CD4-positive, alpha-beta T cell treated with Interleukin-2 at 100 ng/mL for 4 hours (primary cell): ENCODE measurements around the gene CCDC85C.

Experiments used
- DNase-seq: peaks from one replicate; pipeline ENCODE4 v3.0.0-alpha.2; 2020; ENCODE audit warnings: low spot score

Gene CCDC85C

DNA sequence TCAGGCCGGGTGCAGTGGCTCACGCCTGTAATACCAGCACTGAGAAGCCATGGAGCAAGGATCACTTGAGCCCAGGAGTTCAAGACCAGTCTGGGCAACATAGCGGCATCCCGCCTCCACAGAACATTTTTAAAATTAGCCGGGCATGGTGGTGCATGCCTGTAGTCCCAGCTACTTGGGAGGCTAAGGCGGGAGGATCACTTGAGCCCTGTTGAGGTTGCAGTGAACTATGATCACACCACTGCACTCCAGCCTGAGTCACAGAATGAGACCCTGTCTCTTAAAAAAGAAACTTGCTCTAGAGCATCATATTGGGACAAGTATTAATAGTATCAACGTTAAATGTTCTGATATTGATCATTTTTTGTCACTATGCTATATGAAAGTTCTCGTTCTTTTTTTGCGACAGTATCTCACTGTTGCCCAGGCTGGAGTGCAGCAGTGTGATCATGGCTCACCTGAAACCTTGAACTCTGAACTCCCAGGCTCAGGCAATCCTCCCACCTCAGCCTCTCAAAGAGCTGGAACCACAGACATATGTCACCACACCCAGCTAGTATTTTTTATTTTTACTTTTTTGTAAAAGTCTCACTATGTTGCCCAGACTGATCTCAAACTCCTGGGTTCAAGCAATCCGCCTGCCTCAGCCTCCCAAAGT, 47.7 kb downstream of the CCDC85C start:
- no peak for DNase-seq

- DNase-seq: no peak
These were observed 49.1 kb downstream of the CCDC85C start for GRCh38 chr14:99554757-99555531.

- DNase-seq: no peak
These were observed 49.8 kb downstream of the CCDC85C start for GRCh38 chr14:99554184-99554583.

DNA sequence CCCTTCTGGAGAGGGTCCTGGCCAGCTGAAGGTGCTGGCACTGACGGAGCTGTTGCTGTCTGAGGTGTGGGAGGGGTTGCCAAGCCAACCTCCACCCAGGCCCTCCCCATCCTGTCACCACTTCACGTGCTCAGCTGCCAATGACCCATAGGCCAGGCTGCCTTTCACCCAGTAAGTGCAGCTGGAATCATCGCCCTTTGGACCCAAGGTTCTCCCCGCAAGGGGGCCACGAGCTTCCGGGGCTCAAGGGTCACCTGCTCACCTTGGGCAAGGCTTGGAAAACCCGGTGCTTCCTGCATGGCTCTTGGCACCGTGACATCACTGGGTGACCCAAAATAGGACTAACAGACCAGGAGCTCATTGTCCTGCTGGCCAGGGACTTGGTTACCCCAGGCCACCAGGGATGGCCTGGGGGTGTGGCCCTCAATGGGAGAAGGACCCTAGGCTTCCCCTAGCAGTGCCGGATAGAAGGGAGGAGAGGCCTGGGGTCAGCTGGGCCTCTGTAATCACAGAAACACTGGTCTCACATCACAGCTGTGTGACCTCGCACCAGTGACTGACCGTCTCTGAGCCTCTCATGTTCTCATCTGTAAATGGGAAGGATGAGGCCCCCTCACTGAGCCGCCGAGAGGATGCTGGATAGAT, 51.3 kb downstream of the CCDC85C start:
- DNase-seq: no peak

DNA sequence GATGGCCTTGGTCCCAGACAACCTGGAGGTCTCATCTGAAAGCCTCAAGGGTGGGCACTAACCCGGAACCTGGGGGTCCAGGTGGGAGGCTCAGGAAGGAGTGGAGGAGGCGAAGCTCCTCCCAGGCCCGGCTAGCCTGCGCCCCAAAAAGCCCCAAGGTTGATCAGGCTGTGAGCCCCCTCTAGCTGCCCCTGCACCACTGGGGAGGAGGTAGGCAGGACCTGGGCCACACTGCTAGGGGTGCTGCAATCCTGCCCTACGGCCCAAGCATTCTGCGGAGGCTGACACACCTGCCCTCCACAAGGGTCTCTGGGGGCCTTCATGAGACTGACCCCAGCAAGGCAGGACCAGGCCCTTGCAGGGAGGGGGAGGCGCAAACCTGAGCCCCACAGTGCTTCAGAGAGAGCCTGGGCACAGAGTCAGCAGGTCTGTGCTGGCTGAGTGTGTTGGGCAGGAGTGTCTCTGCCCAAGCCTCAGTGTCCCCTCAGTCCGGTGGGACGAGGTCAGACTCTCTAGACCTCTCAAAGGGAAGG, 51.9 kb downstream of the CCDC85C start:
- DNase-seq: no peak

GRCh38 chr14:99551034-99551922, 52.7 kb downstream of the CCDC85C start:
- no peak for DNase-seq

- DNase-seq: no peak
These were observed 53.5 kb downstream of the CCDC85C start for GRCh38 chr14:99550387-99550992.

GRCh38 chr14:99549684-99550083, 54.3 kb downstream of the CCDC85C start:
- DNase-seq: no peak

GRCh38 chr14:99548871-99549515, 55.0 kb downstream of the CCDC85C start:
- DNase-seq: no peak

DNA sequence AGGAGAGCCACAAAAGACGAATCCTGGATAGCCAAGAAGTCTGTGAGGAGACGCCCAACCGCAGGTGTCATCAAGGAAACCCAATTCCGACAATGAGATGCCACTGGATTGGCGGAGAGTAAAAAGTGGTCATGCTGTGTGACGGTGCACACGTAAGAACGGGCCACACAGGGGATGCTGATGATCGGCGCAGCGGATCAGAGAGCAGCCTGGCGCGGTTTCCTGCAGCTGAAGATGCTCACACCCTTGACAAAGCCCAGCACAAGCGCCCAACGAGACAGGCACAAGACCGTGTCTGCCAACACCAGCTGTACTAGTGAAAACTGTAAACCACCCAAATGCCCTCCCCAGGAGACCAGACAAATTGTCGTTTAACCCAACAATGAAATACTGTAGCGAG, 55.8 kb downstream of the CCDC85C start:
- DNase-seq: no peak

DNA sequence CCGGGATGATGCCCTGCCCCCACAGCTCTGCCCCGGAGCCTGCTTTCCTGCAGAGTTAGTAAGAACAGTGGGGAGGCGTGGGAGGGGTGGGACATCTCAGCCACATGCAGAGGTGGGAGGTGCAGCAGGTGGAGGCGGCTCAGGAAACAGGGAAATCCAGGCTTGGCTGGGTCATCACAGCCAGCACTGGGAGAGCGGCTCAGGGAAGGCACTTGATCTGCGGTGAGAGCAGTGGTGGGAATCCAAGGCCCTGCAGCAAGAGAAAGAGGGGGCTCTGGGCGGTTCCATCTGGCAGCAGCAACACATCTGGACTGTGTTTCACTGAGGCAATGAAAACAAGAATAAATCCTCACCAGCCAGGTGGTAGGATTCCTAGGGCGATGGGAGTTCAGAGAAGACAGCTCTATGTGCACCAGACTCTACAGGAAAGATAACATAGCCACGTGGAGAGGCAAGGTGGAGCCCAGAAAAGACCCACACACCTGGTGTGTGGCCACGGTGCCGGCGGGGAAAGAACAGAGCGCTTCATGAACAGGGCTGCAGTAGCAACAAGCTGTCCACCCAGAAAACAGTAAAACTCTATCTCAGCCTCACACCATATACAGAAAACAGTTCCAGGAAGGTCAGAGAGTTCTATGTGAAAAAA, 57.6 kb downstream of the CCDC85C start:
- no peak for DNase-seq

GRCh38 chr14:99545586-99545985, 58.4 kb downstream of the CCDC85C start:
- DNase-seq: no peak

DNA sequence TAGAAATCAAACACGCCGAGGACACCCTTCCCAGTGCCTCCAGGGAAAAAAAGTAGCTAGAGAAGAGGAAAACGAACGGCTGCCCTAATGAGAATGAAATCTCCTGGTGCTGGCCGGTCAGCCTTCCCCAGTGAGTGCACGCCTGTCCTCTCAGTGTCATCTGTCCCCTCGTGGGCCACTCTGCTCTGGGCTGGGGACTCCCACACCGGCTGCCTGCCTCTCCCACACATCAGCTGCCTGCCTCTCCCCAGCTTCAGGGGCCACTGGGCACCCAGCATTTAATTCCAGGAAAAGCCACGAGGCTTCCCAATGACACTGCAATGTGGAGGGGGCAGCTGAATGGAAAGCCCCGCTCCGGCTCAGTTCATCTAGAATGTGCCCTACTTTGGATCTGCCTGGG, 59.0 kb downstream of the CCDC85C start:
- DNase-seq: no peak

DNA sequence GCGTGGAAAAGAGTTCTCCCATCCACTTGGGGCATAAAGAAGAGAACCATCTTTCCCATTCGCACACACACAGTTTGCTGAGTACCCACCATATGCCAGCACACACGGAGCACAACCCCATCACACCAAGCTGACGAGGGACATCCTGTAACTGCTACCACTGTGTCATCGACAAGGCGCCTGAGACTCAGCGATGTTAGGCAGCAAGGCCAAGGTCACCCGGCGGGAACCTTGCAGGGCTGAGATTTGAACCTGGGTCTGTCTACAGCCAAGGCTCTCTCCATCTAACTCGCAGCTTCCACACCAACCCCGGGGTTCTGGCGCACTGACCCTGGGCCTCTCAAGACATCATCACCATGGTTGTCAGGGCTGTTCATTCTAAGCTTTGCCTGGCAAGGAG, 60.0 kb downstream of the CCDC85C start:
- DNase-seq: no peak

DNA sequence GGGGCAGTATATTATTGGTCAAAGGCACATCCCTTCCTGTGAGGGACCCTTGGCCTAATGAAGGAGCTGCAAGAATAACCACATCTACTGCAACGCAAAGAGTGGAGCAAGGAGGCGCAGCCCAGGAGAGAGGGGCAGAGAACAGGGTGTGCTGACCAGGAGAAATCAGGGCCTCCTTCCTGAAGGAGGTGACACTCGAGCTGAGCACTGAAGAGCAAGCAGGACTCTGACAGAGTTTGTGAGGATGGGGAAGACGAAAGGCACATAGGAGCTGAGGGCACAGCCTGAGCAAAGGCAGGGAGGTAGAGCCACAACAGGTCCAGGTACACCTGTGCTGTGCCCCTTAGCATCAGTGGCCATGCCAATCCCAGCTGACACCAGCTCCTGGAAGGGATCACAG, 60.6 kb downstream of the CCDC85C start:
- no peak for DNase-seq

GRCh38 chr14:99542566-99542965, 61.4 kb downstream of the CCDC85C start:
- no peak for DNase-seq

- no peak for DNase-seq
These were observed 62.1 kb downstream of the CCDC85C start for GRCh38 chr14:99541677-99542470.

- no peak for DNase-seq
These were observed 62.8 kb downstream of the CCDC85C start for GRCh38 chr14:99541211-99541610.

DNA sequence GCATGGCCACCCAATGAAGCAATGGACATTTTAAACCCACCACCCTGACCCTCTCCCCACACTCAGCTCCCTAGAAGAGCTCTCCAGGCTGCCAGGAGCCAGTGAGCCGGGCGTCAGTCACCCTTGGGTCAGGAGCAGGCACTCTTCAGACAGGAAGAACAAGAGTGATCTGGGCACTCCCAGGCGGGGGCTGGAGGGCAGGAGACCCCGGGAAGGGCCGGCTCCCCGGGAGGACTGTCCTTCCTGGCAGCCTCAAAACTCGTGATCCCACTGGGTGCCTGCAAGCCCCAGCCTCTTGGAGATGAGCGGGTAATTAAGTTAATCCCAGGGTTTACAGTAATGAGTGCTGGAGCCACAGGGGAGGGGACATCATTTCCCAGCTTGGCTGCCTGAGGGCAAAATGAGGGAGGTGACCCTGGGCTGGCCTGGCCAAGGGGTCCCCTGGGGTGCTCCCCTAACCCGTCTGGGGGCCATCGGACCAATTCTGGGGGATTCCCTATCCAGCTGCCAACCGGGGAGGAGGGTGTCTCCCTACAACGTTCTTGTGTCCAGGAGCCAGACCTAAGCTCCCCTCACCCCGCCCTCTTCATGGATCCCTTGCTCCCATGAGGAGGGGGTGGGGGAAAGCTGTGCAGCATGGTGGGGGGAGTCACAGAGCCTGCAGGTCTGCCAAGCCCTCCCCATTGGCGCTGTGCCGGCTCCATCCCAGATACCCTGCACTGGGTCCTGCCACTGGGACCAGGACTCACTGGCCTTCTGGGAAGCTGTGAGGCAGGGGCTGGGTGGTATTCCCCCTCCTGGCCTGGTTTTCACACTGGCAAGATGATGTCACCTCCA, 63.6 kb downstream of the CCDC85C start:
- DNase-seq: no peak
